K562 (cell line): ENCODE data around the gene RER1. TPM values are rescaled to one million over a fixed set of nuclear protein-coding genes. Genes with fewer than 3 reads are reported as not detected.

ENCODE experiments used
- CSDE1 ChIP-seq, 2 experiments: fragments of 450-650 bp; IDR thresholded peaks; 2 replicates each; pipeline ENCODE4 v1.6.1; 2016; ENCODE audit warnings: mild to moderate bottlenecking in 1 of 2
- HDAC2 ChIP-seq: fragments of 450-650 bp; IDR thresholded peaks from 2 replicates; pipeline ENCODE4 v1.6.1; 2016; ENCODE audit warnings: mild to moderate bottlenecking
- HOXB6 ChIP-seq: fragments of 250-450 bp; sonication (Bioruptor Pico); IDR thresholded peaks from 2 replicates; pipeline ENCODE4 v1.5.1; 2022; ENCODE audit warnings: mild to moderate bottlenecking, borderline replicate concordance
- JUNB ChIP-seq: fragments of 450-650 bp; formaldehyde crosslinking; conservative IDR thresholded peaks from 2 replicates; pipeline ENCODE4 v1.4.0; 2020; ENCODE audit warnings: mild to moderate bottlenecking
- PHF8 ChIP-seq: fragments of 200-600 bp; sonication (generic); IDR thresholded peaks from 2 replicates; pipeline ENCODE4 v1.6.1; 2012; ENCODE audit warnings: mixed run types, mild to moderate bottlenecking, inconsistent platforms, low read length, moderate library complexity, borderline replicate concordance
- PHTF2 ChIP-seq: fragments of 250-450 bp; sonication (Bioruptor Pico); IDR thresholded peaks from 2 replicates; pipeline ENCODE4 v1.5.0; 2021; ENCODE audit warnings: mild to moderate bottlenecking
- POLR2A ChIP-seq: fragments of 450-650 bp; conservative IDR thresholded peaks from 2 replicates; pipeline ENCODE4 v1.6.1; 2016
- SP1 ChIP-seq: sonication (generic); formaldehyde crosslinking; IDR thresholded peaks from 2 replicates; pipeline ENCODE4 v1.8.1; 2022; ENCODE audit warnings: mild to moderate bottlenecking, missing genetic modification reagents
- TOE1 ChIP-seq, 2 experiments: fragments of 450-650 bp in 1 of 2; sonication (generic) in 1 of 2; formaldehyde crosslinking in 1 of 2; IDR thresholded peaks; 2 replicates each; pipeline versions ENCODE4 v1.7.1 to v1.8.0; 2016 to 2022; ENCODE audit warnings: borderline replicate concordance in 2 of 2, mild to moderate bottlenecking in 2 of 2, antibody characterized with exemption in 1 of 2, inconsistent platforms in 1 of 2, low read depth in 1 of 2, missing genetic modification reagents in 1 of 2, moderate library complexity in 1 of 2
- ZFP1 ChIP-seq: fragments of 450-650 bp; formaldehyde crosslinking; IDR thresholded peaks from 2 replicates; pipeline ENCODE4 v1.4.0; 2020; ENCODE audit warnings: mild to moderate bottlenecking, mixed read lengths
- ZKSCAN8 ChIP-seq: fragments of 200-800 bp; sonication (Bioruptor generic); IDR thresholded peaks from 2 replicates; pipeline ENCODE4 v1.6.1; 2016; ENCODE audit warnings: missing genetic modification characterization, missing compliant biosample characterization
- ZNF274 ChIP-seq: IDR thresholded peaks from 2 replicates; pipeline ENCODE4 v1.6.1; 2011; ENCODE audit warnings: low read depth, mild to moderate bottlenecking, low read length, moderate library complexity, borderline replicate concordance
- ZNF764 ChIP-seq: fragments of 250-450 bp; sonication (Bioruptor Pico); IDR thresholded peaks from 2 replicates; pipeline ENCODE4 v1.4.0; 2020; ENCODE audit warnings: low read depth, mild to moderate bottlenecking, moderate library complexity
- polyA plus RNA-seq, 8 experiments: library from polyadenylated mRNA; depleted of rRNA in 4 of 8; stranded (reverse) in 5 of 8; unstranded in 3 of 8; fragments of >200 nt; fragmentation: Nextera tagmentation in 2 of 8; fragmentation: Illumina TruSeq in 1 of 8; extraction: Ambion mirVana in 2 of 8; extraction: Trizol in 1 of 8; gene quantifications; 2 replicates each; pipeline versions ENCODE4 v1.2.1 to v1.2.3, GENCODE V29; 2011 to 2014; ENCODE audit warnings: inconsistent platforms in 1 of 8, missing spikeins in 1 of 8
- total RNA-seq, 7 experiments: library from RNA; depleted of rRNA in 6 of 7; stranded (reverse); fragments of >200 nt in 6 of 7; fragmentation: Illumina TruSeq in 2 of 7; extraction: Trizol in 2 of 7; gene quantifications; 2 replicates each; pipeline versions ENCODE4 v1.2.1 to v1.2.3, GENCODE V29; 2011 to 2021; ENCODE audit warnings: low replicate concordance in 1 of 7
- TF ChIP-seq, protein P1 (sequence below): sonication (generic); formaldehyde crosslinking; IDR thresholded peaks from 2 replicates; pipeline ENCODE4 v1.8.0; 2023; ENCODE audit warnings: mild to moderate bottlenecking, missing genetic modification reagents
- TF ChIP-seq, protein P2 (sequence below): sonication (generic); formaldehyde crosslinking; IDR thresholded peaks from 2 replicates; pipeline ENCODE4 v1.8.0; 2022; ENCODE audit warnings: missing genetic modification reagents, mild to moderate bottlenecking, moderate library complexity, borderline replicate concordance
- TF ChIP-seq, protein P3 (sequence below): fragments of 250-450 bp; sonication (Bioruptor Pico); IDR thresholded peaks from 2 replicates; pipeline ENCODE4 v1.4.0; 2020
- TF ChIP-seq, protein P4 (sequence below): sonication (generic); formaldehyde crosslinking; IDR thresholded peaks from 2 replicates; pipeline ENCODE4 v1.8.0; 2022; ENCODE audit warnings: missing genetic modification reagents, mild to moderate bottlenecking, borderline replicate concordance
- TF ChIP-seq, protein P5 (sequence below): fragments of 450-650 bp; IDR thresholded peaks from 2 replicates; pipeline ENCODE4 v1.6.1; 2016; ENCODE audit warnings: mild to moderate bottlenecking

The RER1 gene
- total and polyA plus RNA-seq, 9 of the 15 experiments (the other 6 are each of a cell fraction or from before 2014, with no cell fraction given), result 19.6 to 354 (median 183) TPM

DNA sequence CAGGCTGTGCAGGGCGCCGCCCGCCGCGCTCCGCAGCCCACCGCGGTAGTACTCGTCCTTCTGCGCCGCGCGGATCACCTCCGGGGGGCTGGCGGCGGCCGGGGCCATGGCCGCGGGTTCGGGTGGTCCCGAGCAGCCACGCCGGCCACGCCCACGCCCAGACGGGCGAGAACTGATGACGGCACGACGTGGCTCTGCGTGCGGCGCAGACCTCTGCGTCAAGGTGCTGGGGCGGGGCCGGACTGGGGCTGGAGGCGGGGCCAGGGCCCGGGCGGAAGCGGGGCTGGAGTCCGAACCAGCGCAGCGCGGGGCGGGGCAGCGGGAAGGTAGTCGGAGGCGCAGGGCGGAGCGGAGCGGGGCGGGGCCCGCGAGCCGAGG lies 20.7 kb downstream of the RER1 start, which contains the start of gene PEX10 (continued):
- TF ChIP-seq ZFP1, result no peak
- no peak for TF ChIP-seq ZKSCAN8 (CRISPR knock-in tag)
- peak in 1 of 2 experiments; percentile 79; a peak in 1 of 4 replicates for TF ChIP-seq CSDE1 (IDR thresholded peaks at IDR 0.05)
- no peak for TF ChIP-seq TOE1 (IDR thresholded peaks at IDR 0.05; ENCODE audit: borderline replicate concordance)
- TF ChIP-seq TOE1 (CRISPR knock-in tag; IDR thresholded peaks at IDR 0.05; ENCODE audit: borderline replicate concordance, low read depth), result no peak
- TF ChIP-seq, protein P1, sequence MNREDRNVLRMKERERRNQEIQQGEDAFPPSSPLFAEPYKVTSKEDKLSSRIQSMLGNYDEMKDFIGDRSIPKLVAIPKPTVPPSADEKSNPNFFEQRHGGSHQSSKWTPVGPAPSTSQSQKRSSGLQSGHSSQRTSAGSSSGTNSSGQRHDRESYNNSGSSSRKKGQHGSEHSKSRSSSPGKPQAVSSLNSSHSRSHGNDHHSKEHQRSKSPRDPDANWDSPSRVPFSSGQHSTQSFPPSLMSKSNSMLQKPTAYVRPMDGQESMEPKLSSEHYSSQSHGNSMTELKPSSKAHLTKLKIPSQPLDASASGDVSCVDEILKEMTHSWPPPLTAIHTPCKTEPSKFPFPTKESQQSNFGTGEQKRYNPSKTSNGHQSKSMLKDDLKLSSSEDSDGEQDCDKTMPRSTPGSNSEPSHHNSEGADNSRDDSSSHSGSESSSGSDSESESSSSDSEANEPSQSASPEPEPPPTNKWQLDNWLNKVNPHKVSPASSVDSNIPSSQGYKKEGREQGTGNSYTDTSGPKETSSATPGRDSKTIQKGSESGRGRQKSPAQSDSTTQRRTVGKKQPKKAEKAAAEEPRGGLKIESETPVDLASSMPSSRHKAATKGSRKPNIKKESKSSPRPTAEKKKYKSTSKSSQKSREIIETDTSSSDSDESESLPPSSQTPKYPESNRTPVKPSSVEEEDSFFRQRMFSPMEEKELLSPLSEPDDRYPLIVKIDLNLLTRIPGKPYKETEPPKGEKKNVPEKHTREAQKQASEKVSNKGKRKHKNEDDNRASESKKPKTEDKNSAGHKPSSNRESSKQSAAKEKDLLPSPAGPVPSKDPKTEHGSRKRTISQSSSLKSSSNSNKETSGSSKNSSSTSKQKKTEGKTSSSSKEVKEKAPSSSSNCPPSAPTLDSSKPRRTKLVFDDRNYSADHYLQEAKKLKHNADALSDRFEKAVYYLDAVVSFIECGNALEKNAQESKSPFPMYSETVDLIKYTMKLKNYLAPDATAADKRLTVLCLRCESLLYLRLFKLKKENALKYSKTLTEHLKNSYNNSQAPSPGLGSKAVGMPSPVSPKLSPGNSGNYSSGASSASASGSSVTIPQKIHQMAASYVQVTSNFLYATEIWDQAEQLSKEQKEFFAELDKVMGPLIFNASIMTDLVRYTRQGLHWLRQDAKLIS (CRISPR knock-in tag), result no peak
- TF ChIP-seq, protein P2, sequence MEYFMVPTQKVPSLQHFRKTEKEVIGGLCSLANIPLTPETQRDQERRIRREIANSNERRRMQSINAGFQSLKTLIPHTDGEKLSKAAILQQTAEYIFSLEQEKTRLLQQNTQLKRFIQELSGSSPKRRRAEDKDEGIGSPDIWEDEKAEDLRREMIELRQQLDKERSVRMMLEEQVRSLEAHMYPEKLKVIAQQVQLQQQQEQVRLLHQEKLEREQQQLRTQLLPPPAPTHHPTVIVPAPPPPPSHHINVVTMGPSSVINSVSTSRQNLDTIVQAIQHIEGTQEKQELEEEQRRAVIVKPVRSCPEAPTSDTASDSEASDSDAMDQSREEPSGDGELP (CRISPR knock-in tag), result no peak
- TF ChIP-seq, protein P3, sequence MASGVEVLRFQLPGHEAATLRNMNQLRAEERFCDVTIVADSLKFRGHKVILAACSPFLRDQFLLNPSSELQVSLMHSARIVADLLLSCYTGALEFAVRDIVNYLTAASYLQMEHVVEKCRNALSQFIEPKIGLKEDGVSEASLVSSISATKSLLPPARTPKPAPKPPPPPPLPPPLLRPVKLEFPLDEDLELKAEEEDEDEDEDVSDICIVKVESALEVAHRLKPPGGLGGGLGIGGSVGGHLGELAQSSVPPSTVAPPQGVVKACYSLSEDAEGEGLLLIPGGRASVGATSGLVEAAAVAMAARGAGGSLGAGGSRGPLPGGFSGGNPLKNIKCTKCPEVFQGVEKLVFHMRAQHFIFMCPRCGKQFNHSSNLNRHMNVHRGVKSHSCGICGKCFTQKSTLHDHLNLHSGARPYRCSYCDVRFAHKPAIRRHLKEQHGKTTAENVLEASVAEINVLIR (CRISPR knock-in tag), result peak; percentile 99
- TF ChIP-seq PHF8, result peak; percentile 87; the same call in 1 of the 2 replicates
- TF ChIP-seq HOXB6 (CRISPR knock-in tag), result no peak
- TF ChIP-seq SP1, result peak; percentile 96
- TF ChIP-seq ZNF764 (CRISPR knock-in tag), result no peak
- TF ChIP-seq POLR2A, result 0 out of 2 replicates have a peak, but pooled peaks have one; percentile 7
- no peak for TF ChIP-seq ZNF274
- no peak for TF ChIP-seq HDAC2
- TF ChIP-seq JUNB, result no peak
- TF ChIP-seq, protein P4, sequence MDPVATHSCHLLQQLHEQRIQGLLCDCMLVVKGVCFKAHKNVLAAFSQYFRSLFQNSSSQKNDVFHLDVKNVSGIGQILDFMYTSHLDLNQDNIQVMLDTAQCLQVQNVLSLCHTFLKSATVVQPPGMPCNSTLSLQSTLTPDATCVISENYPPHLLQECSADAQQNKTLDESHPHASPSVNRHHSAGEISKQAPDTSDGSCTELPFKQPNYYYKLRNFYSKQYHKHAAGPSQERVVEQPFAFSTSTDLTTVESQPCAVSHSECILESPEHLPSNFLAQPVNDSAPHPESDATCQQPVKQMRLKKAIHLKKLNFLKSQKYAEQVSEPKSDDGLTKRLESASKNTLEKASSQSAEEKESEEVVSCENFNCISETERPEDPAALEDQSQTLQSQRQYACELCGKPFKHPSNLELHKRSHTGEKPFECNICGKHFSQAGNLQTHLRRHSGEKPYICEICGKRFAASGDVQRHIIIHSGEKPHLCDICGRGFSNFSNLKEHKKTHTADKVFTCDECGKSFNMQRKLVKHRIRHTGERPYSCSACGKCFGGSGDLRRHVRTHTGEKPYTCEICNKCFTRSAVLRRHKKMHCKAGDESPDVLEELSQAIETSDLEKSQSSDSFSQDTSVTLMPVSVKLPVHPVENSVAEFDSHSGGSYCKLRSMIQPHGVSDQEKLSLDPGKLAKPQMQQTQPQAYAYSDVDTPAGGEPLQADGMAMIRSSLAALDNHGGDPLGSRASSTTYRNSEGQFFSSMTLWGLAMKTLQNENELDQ (CRISPR knock-in tag), result no peak
- TF ChIP-seq PHTF2 (CRISPR knock-in tag), result no peak
- TF ChIP-seq, protein P5, sequence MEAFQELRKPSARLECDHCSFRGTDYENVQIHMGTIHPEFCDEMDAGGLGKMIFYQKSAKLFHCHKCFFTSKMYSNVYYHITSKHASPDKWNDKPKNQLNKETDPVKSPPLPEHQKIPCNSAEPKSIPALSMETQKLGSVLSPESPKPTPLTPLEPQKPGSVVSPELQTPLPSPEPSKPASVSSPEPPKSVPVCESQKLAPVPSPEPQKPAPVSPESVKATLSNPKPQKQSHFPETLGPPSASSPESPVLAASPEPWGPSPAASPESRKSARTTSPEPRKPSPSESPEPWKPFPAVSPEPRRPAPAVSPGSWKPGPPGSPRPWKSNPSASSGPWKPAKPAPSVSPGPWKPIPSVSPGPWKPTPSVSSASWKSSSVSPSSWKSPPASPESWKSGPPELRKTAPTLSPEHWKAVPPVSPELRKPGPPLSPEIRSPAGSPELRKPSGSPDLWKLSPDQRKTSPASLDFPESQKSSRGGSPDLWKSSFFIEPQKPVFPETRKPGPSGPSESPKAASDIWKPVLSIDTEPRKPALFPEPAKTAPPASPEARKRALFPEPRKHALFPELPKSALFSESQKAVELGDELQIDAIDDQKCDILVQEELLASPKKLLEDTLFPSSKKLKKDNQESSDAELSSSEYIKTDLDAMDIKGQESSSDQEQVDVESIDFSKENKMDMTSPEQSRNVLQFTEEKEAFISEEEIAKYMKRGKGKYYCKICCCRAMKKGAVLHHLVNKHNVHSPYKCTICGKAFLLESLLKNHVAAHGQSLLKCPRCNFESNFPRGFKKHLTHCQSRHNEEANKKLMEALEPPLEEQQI, result no peak
